Stomach (tissue), 4 donors: Measurements from ENCODE around the gene GRAMD1B.

Source experiments
- POLR2AphosphoS5 ChIP-seq, 3 donors: sonication (generic); formaldehyde crosslinking; IDR thresholded peaks; one replicate each; pipeline ENCODE4 v1.6.1; 2016; ENCODE audit warnings: antibody characterized with exemption in 3 of 3
- TF ChIP-seq, protein P1 (sequence below), 7 experiments: fragments of 450-650 bp in 4 of 7; fragments of 200-600 bp in 3 of 7; sonication (generic) in 3 of 7; IDR thresholded peaks; one replicate each; pipeline ENCODE4 v1.5.1; 2016 to 2019; ENCODE audit warnings: antibody characterized with exemption in 7 of 7, control low read depth in 2 of 7, mild to moderate bottlenecking in 1 of 7

DNA sequence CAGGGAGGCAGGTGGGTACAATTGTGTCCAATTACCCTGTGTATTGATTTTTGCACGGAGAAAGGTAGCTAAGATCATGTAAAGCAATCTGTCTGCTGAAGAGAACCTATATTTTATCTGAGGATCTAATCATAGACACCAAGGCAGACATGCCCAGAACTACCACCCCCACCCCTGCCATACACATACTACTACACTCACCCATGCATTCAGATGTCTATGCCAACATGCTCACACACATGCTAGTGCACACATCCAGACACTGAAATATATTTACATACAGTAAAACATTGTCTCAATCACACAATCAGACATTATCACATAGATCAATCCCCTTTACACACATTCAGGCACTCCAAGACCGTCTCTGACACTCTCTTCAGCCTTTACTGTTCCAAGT, 222.5 kb downstream of the GRAMD1B start:
- no peak for TF ChIP-seq POLR2AphosphoS5 (IDR thresholded peaks at IDR 0.05)
- TF ChIP-seq, protein P1, sequence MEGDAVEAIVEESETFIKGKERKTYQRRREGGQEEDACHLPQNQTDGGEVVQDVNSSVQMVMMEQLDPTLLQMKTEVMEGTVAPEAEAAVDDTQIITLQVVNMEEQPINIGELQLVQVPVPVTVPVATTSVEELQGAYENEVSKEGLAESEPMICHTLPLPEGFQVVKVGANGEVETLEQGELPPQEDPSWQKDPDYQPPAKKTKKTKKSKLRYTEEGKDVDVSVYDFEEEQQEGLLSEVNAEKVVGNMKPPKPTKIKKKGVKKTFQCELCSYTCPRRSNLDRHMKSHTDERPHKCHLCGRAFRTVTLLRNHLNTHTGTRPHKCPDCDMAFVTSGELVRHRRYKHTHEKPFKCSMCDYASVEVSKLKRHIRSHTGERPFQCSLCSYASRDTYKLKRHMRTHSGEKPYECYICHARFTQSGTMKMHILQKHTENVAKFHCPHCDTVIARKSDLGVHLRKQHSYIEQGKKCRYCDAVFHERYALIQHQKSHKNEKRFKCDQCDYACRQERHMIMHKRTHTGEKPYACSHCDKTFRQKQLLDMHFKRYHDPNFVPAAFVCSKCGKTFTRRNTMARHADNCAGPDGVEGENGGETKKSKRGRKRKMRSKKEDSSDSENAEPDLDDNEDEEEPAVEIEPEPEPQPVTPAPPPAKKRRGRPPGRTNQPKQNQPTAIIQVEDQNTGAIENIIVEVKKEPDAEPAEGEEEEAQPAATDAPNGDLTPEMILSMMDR (IDR thresholded peaks at IDR 0.05): no peak
